ENCODE data around the gene CDCA7L.

CDCA7L gene

DNA sequence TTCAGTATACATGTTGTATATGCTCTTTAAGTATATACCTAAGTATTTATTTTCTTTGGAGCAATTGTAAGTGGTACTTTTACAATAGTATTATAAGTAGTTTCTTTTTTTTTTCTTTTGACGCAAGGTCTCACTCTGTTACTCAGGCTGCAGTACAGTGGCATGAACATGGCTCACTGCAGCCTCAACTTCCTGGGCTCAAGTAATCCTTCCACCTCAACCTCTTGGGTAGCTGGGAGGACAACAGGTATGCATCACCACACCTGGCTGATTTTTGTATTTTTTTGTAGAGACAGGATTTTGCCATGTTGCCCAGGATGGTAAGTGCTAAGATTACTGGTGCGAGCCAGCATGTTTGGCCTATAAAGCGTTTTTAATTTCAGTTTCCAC, 13.7 kb upstream of the CDCA7L start:
- H3K27me3 ChIP-seq (ENCODE audit: control insufficient read depth, insufficient read depth, low read length) = no peaks in the 10 kb centered on the region
- no peak overlapping the region for H3K4me2 ChIP-seq (ENCODE audit: low read length)
- H3K4me1 ChIP-seq = no peaks in the 10 kb centered on the region
- H3K36me3 ChIP-seq (ENCODE audit: control insufficient read depth, insufficient read depth, low read length) = no peaks in the 10 kb centered on the region
- H3K27ac ChIP-seq = no peak overlapping the region
- no peak overlapping the region for H3K4me3 ChIP-seq (ENCODE audit: low read depth, low read length)
- H3K9ac ChIP-seq = no peak overlapping the region
- H3K79me2 ChIP-seq = no peaks in the 10 kb centered on the region
- H2AFZ ChIP-seq = no peak overlapping the region
- no peaks in the 10 kb centered on the region for H3K9me3 ChIP-seq (ENCODE audit: control insufficient read depth, low read length)
- TF ChIP-seq, protein P1, sequence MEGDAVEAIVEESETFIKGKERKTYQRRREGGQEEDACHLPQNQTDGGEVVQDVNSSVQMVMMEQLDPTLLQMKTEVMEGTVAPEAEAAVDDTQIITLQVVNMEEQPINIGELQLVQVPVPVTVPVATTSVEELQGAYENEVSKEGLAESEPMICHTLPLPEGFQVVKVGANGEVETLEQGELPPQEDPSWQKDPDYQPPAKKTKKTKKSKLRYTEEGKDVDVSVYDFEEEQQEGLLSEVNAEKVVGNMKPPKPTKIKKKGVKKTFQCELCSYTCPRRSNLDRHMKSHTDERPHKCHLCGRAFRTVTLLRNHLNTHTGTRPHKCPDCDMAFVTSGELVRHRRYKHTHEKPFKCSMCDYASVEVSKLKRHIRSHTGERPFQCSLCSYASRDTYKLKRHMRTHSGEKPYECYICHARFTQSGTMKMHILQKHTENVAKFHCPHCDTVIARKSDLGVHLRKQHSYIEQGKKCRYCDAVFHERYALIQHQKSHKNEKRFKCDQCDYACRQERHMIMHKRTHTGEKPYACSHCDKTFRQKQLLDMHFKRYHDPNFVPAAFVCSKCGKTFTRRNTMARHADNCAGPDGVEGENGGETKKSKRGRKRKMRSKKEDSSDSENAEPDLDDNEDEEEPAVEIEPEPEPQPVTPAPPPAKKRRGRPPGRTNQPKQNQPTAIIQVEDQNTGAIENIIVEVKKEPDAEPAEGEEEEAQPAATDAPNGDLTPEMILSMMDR (IDR thresholded peaks at IDR 0.05) = no peak

DNA sequence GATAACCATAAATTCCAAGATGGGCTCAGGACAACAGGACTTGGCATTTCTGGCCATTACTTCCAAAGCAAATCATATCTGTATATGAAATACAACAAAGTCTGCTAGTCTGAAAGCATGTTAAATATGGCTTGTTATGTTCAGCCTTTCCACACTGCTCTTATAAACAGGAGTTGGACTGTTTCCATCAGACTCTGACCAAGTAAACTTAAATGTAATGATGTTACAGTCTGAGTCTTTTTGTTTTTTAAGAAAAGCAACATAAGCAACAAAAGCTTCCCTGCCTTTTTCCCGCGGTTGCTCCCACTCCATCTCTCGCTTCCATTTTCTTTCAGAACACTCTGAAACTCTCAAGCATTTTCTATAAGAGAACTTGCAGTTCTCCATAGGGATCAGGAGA, 8.1 kb upstream of the CDCA7L start:
- no peak overlapping the region for H3K9ac ChIP-seq
- no peak overlapping the region for H2AFZ ChIP-seq
- no peak overlapping the region for H3K27ac ChIP-seq
- no peak overlapping the region for H3K4me2 ChIP-seq (ENCODE audit: low read length)
- no peaks in the 10 kb centered on the region for H3K27me3 ChIP-seq (ENCODE audit: control insufficient read depth, insufficient read depth, low read length)
- no peaks in the 10 kb centered on the region for H3K4me1 ChIP-seq
- no peaks in the 10 kb centered on the region for H3K9me3 ChIP-seq (ENCODE audit: control insufficient read depth, low read length)
- H3K36me3 ChIP-seq (ENCODE audit: control insufficient read depth, insufficient read depth, low read length) = no peaks in the 10 kb centered on the region
- H3K79me2 ChIP-seq = no peaks in the 10 kb centered on the region
- TF ChIP-seq, protein P1 (IDR thresholded peaks at IDR 0.05) = no peak
- no peak overlapping the region for H3K4me3 ChIP-seq (ENCODE audit: low read depth, low read length)

DNA sequence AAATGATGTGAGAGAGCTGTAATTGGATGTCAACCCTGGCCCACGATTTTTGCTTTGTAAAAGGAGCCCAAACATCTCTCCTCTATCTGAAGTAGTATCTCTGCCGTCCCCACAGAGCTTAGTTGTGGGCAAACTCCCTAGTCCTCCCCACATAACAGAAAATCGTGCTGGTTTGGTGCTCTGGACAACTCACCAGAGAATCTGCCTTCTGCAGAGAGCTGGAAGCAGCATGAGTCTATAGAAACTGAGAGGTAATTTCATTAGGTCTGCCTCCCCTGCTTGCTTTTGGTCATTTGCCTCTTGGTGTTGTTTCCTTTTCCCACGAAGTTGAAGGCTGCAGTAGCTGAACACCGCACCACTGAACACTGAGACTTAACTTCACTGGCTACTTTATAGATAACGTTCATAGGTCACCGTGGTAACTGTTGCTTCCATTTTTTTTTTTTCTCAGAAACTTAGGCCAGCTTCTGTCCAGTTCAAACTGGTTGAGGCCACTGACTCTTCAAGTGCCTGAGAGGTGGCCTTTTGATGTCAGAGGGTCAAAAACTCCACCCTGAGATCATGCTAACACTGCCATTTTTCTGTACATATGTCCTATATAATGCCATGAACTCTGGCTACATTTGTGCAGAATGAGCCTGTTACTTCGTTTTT, 3.3 kb upstream of the CDCA7L start:
- Histone ChIP-seq H3K9me3 (ENCODE audit: control insufficient read depth, low read length) (no peaks in the 10 kb centered on the region), H3K27me3 (ENCODE audit: control insufficient read depth, insufficient read depth, low read length) (no peaks in the 10 kb centered on the region), H3K9ac (no peak overlapping the region), H3K4me1 (no peaks in the 10 kb centered on the region), H3K27ac (no peak overlapping the region), H2AFZ (no peak overlapping the region), H3K36me3 (ENCODE audit: control insufficient read depth, insufficient read depth, low read length) (no peaks in the 10 kb centered on the region), H3K4me3 (ENCODE audit: low read depth, low read length) (no peak overlapping the region), H3K79me2 (no peaks in the 10 kb centered on the region), H3K4me2 (ENCODE audit: low read length) (no peak overlapping the region)
- TF ChIP-seq, protein P1 (IDR thresholded peaks at IDR 0.05) = no peak

DNA sequence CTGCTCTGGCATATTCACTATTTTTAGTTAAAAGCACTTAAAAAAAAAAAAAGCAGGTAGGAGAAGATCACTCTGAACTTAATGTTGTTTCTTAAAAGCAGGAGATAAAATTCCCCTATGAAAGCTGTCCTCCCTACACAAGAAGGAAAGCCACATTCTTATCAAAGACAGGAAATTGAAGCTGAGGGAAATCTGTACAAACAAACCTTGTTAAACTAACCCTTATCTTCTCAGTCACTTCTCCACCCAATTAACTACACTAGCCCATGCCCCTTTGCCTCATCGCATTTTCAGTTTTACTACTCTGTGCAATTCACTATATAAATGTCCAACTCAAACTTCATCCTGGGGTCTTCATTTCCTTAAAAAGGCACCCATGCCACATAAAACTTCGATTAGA, 2.7 kb upstream of the CDCA7L start:
- no peaks in the 10 kb centered on the region for H3K36me3 ChIP-seq (ENCODE audit: control insufficient read depth, insufficient read depth, low read length)
- no peaks in the 10 kb centered on the region for H3K27me3 ChIP-seq (ENCODE audit: control insufficient read depth, insufficient read depth, low read length)
- H3K79me2 ChIP-seq = no peaks in the 10 kb centered on the region
- TF ChIP-seq, protein P1 (IDR thresholded peaks at IDR 0.05) = no peak
- H3K9me3 ChIP-seq (ENCODE audit: control insufficient read depth, low read length) = no peaks in the 10 kb centered on the region
- no peaks in the 10 kb centered on the region for H3K4me1 ChIP-seq
- no peak overlapping the region for H3K4me2 ChIP-seq (ENCODE audit: low read length)
- H3K4me3 ChIP-seq (ENCODE audit: low read depth, low read length) = no peak overlapping the region
- H3K9ac ChIP-seq = no peak overlapping the region
- no peak overlapping the region for H2AFZ ChIP-seq
- no peak overlapping the region for H3K27ac ChIP-seq

DNA sequence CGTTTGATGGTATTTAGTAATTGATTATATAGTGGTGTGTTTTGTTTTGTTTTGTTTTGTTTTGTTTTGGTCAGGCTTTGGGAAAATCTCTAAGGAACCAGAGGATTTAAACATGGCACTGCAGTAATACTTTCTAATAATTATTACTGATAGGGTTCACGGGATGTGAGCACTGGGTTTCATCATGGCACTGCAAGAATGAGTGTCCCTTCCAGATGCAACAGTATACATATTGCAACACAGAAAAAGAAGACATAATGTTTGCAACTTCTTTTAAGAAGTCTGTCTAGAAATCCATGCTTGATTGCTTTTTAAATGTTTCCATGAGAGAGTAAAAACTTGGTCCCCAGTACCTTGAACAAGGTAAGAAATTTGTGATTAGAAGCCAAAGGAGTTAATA, 2.2 kb upstream of the CDCA7L start:
- H3K9me3 ChIP-seq (ENCODE audit: control insufficient read depth, low read length) = no peaks in the 10 kb centered on the region

More for the DNA sequence above, 2.2 kb upstream of the CDCA7L start:
- H3K27ac ChIP-seq = no peak overlapping the region
- H3K4me3 ChIP-seq (ENCODE audit: low read depth, low read length) = no peak overlapping the region
- no peak overlapping the region for H3K4me2 ChIP-seq (ENCODE audit: low read length)
- H3K4me1 ChIP-seq = no peaks in the 10 kb centered on the region
- TF ChIP-seq, protein P1 (IDR thresholded peaks at IDR 0.05) = no peak
- H3K79me2 ChIP-seq = no peaks in the 10 kb centered on the region
- no peaks in the 10 kb centered on the region for H3K36me3 ChIP-seq (ENCODE audit: control insufficient read depth, insufficient read depth, low read length)
- no peak overlapping the region for H2AFZ ChIP-seq
- no peaks in the 10 kb centered on the region for H3K27me3 ChIP-seq (ENCODE audit: control insufficient read depth, insufficient read depth, low read length)
- H3K9ac ChIP-seq = no peak overlapping the region

All from parathyroid adenoma (tissue), 2 donors.